Amniotic stem cell (primary cell): ENCODE results near the gene CSAG1.
"Not testable (repeated sequence)": the region's sequence is repeated elsewhere in the genome, so short reads cannot be mapped to it uniquely, and the experiment has no call there.

Experiments used
- DNase-seq: peaks from one replicate; lab custom pipeline; 2025; lab: John Stamatoyannopoulos, UW

The CSAG1 gene

DNA sequence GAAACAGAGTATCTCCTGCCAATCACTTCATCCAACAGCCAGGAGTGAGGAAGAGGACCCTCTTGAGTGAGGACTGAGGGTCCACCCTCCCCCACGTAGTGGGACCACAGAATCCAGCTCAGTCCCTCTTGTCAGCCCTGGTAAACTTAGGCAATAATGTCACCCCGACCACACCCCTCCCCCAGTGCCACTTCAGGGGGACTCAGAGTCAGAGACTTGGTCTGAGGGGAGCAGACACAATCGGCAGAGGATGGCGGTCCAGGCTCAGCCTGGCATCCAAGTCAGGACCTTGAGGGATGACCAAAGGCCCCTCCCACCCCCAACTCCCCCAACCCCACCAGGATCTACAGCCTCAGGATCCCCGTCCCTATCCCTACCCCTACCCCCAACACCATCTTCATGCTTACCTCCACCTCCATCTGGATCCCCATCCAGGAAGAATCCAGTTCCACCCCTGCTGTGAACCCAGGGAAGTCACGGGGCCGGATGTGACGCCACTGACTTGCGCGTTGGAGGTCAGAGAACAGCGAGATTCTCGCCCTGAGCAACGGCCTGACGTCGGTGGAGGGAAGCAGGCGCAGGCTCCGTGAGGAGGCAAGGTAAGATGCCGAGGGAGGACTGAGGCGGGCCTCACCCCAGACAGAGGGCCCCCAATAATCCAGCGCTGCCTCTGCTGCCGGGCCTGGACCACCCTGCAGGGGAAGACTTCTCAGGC lies at the start of gene CSAG1, which contains the start of gene MAGEA12:
CSAG1 (minus strand) TSS at position 461 of the 715 bp plus-strand sequence. CDS start 1,261 bp downstream, outside the sequence.
MAGEA12 (plus strand) TSS at position 497 of the 715 bp plus-strand sequence. CDS start 2,405 bp downstream, outside the sequence.
- no peak for DNase-seq

GRCh38 chrX:152769549-152770289 lies 36.2 kb upstream of the CSAG1 start, which contains the start of gene MAGEA6:
MAGEA6 (minus strand) TSS chrX:152769689; CDS start chrX:152767650, 2,039 bp downstream.
- DNase-seq = not testable (repeated sequence)

DNA sequence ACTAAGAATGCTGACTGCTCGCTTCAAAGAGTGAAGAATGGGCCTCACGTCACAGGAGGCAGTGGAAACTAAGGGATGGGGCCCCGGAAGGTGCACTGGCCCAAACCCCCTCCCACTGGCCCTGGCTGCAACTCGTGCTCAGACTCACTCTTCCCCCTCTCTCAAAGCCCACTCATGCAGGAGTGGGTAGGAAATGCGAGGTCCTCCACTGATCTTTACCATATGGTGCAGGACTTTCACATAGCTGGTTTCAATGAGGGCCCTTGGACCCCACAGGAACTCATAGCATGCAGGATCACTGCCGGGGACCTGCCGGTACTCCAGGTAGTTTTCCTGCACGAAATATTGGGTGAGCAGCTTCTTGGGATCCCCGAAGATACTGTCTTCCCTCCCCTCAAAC lies 33.0 kb upstream of the CSAG1 start:
- DNase-seq = not testable (repeated sequence)

DNA sequence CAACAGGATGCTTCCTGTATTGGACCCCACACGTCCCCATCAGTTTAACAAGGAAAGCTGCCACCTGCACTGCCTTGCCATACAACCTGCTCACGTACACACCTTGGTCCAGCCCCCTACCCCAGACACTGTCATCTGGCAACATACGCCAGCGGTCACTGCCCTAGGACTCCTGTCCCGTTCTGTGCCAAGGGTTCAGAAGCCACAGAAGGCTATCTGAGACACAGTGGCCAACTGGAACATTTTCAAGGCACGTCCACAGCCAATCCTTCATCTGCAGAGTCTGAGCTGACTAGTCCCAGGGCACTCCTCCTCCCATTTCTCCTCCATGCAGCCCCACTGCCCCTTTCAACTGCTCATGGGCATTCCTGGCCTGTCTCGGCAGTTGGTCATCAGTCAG lies 28.1 kb upstream of the CSAG1 start:
- not testable (repeated sequence) for DNase-seq

- DNase-seq = not testable (repeated sequence)
Observed at GRCh38 chrX:152759544-152759943, 26.0 kb upstream of the CSAG1 start.

DNA sequence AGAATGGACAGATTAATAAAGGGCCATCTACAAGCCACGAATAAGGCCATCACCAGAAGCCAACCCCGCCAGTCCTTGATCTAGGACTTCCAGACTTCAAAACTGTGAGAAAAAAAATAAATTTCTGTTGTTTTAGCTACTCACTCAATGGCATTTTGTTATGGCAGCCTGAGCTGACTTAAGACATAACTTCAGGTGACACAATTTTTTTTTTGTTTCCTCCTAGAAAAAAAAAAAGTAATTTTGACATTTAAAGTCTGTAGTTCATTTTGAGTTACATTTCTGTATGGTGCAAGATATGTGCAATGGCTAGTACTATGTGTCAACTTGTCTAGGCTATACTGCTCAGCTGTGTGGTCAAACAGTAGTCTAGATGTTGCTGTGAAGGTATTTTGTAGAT lies 25.4 kb upstream of the CSAG1 start, which contains the start of gene CSAG3:
CSAG3 (plus strand) TSS at position 301 of the 400 bp plus-strand sequence.
- DNase-seq = not testable (repeated sequence)

DNA sequence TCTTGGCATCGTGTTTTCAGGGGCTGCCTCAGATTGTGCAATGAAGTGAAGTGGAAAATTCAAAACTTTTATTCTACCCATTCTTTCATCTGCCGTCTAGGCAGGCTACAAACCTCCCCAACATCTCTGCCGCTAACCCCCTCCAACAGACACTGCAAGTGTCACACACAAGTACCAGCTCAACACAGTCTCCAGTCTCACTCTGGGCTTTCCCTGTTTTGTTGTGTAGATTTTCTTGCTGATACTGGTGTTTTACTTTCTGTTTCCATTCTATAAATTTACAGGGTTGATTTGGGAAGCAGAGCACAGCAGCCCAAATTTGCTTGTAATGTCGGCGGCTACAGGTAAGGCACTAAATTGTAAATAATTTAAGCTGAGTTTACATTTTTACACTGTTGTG lies 21.4 kb upstream of the CSAG1 start:
- DNase-seq = not testable (repeated sequence)

DNA sequence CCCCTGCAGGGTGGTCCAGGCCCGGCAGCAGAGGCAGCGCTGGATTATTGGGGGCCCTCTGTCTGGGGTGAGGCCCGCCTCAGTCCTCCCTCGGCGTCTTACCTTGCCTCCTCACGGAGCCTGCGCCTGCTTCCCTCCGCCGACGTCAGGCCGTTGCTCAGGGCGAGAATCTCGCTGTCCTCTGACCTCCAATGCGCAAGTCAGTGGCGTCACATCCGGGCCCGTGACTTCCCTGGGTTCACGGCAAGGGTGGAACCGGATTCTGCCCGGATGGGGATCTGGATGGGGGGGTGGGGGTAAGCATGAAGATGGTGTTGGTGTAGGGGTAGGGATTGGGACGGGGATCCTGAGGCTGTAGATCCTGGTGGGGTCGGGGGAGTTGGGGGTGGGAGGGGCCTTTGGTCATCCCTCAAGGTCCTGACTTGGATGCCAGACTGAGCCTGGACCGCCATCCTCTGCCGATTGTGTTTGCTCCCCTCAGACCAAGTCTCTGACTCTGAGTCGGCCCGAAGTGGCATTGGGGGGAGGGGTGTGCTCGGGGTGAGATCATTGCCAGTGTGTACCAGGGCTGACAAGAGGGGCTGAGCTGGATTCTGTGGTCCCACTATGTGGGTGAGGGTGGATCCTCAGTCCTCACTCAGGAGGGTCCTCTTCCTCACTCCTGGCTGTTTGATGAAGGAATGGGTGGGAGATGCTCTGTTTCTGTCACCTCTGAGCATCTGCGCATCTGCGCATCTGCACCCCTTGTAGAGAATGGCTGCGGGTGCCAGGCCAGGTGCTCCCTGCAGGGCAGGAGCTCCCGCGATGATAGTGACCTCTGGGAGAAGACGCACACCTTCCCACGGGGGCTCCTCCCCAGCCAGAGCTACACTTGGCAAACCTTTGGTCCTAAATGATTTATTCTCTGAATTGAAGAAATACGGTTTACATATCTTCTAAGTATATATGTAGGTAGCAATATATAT lies 20.4 kb upstream of the CSAG1 start, which contains the start of gene MAGEA2:
MAGEA2 (minus strand) TSS at position 157 of the 965 bp plus-strand sequence. CDS start 2,479 bp downstream, outside the sequence.
- not testable (repeated sequence) for DNase-seq

GRCh38 chrX:152738560-152738959 lies 5.0 kb upstream of the CSAG1 start:
- DNase-seq = no peak

GRCh38 chrX:152736528-152736927 lies 3.0 kb upstream of the CSAG1 start:
- not testable (repeated sequence) for DNase-seq

- DNase-seq = no peak
Observed at GRCh38 chrX:152735860-152736511, 2.5 kb upstream of the CSAG1 start.

DNA sequence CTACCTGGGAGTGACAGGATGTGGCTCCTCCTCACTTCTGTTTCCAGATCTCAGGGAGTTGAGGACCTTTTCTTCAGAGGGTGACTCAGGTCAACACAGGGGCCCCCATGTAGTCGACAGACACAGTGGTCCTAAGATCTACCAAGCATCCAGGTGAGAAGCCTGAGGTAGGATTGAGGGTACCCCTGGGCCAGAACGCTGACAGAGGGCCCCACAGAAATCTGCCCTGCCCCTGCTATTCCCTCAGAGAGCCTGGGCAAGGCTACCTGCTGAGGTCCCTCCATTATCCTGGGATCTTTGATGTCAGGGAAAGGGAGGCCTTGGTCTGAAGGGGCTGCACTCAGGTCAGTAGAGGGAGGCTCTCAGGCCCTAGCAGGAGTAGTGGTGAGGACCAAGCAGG lies 1.6 kb upstream of the CSAG1 start:
- DNase-seq = no peak

DNA sequence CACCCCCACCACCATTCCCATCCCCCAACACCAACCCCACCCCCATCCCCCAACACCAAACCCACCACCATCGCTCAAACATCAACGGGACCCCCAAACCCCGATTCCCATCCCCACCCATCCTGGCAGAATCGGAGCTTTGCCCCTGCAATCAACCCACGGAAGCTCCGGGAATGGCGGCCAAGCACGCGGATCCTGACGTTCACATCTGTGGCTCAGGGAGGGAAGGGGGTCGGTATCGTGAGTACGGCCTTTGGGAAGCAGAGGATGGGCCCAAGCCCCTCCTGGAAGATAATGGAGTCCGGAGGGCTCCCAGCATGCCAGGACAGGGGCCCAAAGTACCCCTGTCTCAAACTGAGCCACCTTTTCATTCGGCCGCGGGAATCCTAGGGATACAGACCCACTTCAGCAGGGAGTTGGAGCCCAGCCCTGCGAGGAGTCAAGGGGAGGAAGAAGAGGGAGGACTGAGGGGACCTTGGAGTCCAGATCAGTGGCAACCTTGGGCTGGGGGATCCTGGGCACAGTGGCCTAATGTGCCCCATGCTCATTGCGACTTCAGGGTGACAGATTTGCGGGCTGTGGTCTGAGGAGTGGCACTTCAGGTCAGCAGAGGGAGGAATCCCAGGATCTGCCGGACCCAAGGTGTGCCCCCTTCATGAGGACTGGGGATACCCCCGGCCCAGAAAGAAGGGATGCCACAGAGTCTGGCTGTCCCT lies 780 bp upstream of the CSAG1 start:
- DNase-seq = not testable (repeated sequence)

DNA sequence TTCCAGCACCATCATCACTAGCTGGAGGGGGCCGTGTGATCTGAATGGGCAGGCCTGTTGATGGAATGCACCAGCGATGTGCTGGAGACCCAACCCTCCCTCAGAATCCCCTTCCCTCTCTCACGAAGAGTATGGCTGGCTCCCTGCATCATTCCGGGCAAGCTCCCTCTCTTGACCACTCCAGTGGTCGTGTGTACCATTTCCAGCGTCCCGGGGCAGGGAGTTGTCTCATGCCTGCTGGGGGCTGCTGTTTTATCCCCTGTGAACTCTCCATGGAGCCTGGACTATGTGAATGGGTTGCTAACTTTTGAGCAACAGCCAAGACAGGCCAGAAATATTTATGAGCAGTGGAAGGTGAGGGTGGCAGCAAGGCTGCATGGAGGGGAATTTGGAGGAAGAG lies 8.1 kb downstream of the CSAG1 start:
- no peak for DNase-seq

GRCh38 chrX:152713815-152714787 lies 19.4 kb downstream of the CSAG1 start, which contains the start of gene MAGEA2B:
MAGEA2B (plus strand) TSS chrX:152714628; CDS start chrX:152717107, 2,479 bp downstream.
- not testable (repeated sequence) for DNase-seq

DNA sequence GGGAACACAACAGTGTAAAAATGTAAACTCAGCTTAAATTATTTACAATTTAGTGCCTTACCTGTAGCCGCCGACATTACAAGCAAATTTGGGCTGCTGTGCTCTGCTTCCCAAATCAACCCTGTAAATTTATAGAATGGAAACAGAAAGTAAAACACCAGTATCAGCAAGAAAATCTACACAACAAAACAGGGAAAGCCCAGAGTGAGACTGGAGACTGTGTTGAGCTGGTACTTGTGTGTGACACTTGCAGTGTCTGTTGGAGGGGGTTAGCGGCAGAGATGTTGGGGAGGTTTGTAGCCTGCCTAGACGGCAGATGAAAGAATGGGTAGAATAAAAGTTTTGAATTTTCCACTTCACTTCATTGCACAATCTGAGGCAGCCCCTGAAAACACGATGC lies 20.3 kb downstream of the CSAG1 start:
- not testable (repeated sequence) for DNase-seq

- not testable (repeated sequence) for DNase-seq
Observed at GRCh38 chrX:152709173-152709572, 24.3 kb downstream of the CSAG1 start, which contains the start of gene CSAG2. CSAG2 (minus strand) TSS chrX:152709273; CDS start chrX:152709112, 161 bp downstream.

GRCh38 chrX:152706500-152706899 lies 27.0 kb downstream of the CSAG1 start:
- DNase-seq = not testable (repeated sequence)

GRCh38 chrX:152700390-152700789 lies 33.1 kb downstream of the CSAG1 start:
- not testable (repeated sequence) for DNase-seq
